Gastrocnemius medialis (tissue), 4 donors: Measurements from ENCODE around the gene EPB41L4A.

ENCODE experiments used
- POLR2A ChIP-seq, 2 donors: fragments of 450-650 bp; IDR thresholded peaks; one replicate each; pipeline ENCODE4 v1.6.1; 2017; ENCODE audit warnings: antibody characterized with exemption in 2 of 2, mild to moderate bottlenecking in 2 of 2, moderate library complexity in 2 of 2
- TF ChIP-seq, protein P1 (sequence below), 5 experiments: fragments of 450-650 bp in 3 of 5; fragments of 200-600 bp in 2 of 5; sonication (generic) in 2 of 5; IDR thresholded peaks in 4 of 5; conservative IDR thresholded peaks in 1 of 5; 1 replicate in 4 of 5; 2 replicates in 1 of 5; pipeline ENCODE4 v1.5.1; 2016 to 2019; ENCODE audit warnings: antibody characterized with exemption in 5 of 5, mild to moderate bottlenecking in 3 of 5, moderate library complexity in 3 of 5

DNA sequence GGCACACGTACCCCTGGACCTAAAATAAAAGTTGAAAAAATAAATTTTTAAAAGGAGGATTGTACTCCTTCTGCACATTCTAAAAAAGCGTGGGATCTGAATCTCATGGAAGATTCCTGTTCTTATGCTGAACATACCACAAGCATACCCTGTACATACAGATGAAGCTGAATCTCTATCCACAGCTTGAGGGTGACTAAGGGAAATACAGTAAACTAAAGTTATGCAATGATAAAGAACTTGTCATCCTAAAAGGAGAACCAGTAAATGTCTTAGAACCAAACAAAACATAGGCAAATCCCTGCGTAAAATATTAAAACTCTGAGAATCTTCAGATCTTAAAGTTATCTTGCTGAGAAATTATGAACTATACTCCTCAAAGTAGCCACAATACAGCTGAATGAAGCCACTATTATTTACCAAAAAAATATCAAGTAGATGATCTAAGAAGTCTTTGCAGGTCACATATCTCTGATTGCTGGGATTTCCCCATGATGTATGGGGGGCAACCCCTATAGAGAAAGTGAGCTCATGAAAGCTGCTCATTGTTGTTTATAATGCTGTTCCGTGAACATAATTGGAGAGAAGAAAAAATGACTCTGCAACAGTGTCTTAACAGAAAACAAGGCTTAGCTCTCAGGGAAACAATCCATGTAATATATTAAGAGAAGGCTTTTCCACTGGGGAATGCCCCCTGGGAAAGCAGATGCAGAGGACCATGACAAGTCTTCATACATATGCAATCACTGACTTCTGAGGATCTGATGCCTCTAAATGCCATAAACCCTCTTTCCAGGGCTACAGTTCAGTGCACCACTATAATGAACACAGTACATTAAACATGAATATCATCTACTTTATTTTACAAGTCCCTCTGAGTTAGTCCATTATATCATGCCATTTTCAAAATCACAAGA, 210.1 kb downstream of the EPB41L4A start:
- TF ChIP-seq, protein P1, sequence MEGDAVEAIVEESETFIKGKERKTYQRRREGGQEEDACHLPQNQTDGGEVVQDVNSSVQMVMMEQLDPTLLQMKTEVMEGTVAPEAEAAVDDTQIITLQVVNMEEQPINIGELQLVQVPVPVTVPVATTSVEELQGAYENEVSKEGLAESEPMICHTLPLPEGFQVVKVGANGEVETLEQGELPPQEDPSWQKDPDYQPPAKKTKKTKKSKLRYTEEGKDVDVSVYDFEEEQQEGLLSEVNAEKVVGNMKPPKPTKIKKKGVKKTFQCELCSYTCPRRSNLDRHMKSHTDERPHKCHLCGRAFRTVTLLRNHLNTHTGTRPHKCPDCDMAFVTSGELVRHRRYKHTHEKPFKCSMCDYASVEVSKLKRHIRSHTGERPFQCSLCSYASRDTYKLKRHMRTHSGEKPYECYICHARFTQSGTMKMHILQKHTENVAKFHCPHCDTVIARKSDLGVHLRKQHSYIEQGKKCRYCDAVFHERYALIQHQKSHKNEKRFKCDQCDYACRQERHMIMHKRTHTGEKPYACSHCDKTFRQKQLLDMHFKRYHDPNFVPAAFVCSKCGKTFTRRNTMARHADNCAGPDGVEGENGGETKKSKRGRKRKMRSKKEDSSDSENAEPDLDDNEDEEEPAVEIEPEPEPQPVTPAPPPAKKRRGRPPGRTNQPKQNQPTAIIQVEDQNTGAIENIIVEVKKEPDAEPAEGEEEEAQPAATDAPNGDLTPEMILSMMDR (IDR thresholded peaks at IDR 0.05 in 4 of 5, conservative IDR thresholded peaks at IDR 0.05 in 1 of 5): no peak
- TF ChIP-seq POLR2A (IDR thresholded peaks at IDR 0.05): no peak
